Measurements from ENCODE around the gene OPN1MW.
"Not testable (repeated sequence)": the region's sequence is repeated elsewhere in the genome, so short reads cannot be mapped to it uniquely, and the experiment has no call there.

The OPN1MW gene

GRCh38 chrX:154231443-154231842 lies 49.0 kb downstream of the OPN1MW start:
- DNase-seq (ENCODE audit: extremely low read depth, low read depth): not testable (repeated sequence)

DNA sequence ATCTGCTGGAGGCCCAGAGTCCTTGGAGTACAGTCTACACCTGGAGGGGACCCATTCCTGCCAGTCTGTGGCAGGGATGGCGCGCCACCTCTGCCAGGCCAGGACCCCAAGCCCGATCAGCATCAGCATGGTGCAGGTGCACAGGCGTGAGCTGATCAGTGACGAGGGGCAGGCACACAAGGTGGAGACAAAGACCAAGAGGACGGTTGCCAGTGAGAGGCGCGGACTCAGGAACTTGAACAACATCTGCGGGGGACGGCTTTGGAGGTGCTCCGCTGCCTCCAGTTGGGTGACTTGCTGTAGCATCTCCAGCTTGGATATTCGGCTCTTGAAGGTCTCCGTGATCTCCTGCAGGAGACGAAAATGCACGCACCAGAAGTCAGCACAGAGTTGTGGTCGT lies 51.2 kb downstream of the OPN1MW start:
- not testable (repeated sequence) for DNase-seq (ENCODE audit: extremely low read depth, low read depth)

- not testable (repeated sequence) for DNase-seq (ENCODE audit: extremely low read depth, low read depth)
Measured at GRCh38 chrX:154238939-154239559, 56.7 kb downstream of the OPN1MW start.

DNA sequence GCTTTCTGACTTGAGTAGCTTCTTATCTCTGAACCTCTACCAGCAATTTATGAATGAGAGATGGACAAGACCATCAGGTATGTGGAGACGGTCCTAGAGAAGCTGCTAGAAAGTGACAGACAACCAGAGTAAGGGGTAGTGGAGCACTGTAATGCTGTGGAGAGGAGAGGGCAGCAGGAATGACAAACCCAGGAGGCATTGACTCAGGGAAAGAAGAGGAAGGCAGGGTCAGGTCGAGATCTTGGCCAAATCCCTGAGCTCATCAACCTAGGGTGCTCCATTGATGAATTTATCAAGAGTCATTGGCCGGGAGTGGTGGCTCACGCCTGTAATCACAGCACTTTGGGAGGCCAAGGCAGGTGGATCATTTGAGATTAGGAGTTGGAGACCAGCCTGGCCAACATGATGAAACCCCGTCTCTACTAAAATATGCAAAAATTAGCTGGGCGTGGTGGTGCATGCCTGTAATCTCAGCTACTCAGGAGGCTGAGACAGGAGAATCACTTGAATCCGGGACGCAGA lies 57.6 kb downstream of the OPN1MW start:
- DNase-seq (ENCODE audit: extremely low read depth, low read depth): not testable (repeated sequence)

Data from AG09319 (cell line).